ENCODE measurements around the gene AKR1C1.
"Not testable (repeated sequence)": the region's sequence is repeated elsewhere in the genome, so short reads cannot be mapped to it uniquely, and the experiment has no call there.

AKR1C1 gene

DNA sequence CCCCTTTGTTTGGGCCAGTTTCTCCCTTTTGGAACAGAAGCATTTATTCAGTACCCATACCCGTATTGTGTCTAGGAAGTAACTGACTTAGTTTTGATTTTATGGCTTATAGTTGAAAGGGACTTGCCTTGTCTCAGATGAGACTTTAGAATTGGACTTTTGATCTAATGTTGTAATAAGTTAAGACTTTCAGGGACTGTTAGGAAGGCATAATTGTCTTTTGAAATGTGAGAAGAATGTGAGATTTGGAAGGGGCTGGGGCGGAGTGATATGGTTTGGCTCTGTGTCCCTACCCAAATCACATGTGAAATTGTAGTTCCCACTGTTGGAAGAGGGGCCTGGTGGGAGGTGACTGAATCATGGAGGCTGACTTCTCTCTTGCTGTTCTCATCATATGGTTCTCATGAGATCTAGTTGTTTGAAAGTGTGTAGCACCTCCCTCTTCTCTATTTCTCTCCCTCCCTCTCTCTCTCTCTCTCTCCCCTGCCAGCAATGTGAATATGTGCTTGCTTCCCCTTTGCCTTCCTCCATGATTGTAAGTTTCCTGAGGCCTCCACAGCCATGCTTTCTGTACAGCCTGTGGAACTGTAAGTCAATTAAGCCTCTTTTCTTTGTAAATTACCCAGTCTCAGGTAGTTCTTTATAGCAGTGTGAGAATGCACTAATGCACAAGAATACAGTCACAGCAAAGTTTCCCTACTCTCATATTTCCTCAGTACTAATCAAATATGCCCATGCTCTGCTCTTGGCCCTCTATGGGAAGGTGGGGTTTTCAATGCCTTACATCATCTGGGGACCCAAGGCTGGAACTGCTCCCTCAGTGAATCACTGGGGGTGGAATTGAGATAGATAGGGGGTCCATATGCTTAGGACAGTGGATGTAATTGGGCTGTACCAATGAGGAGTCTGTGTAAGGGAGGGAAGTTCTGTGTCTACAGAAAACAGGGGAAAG, 17.2 kb upstream of the AKR1C1 start:
- no peak overlapping the region for H3K27ac ChIP-seq
- TF ChIP-seq ZFX (IDR thresholded peaks at IDR 0.05): no peak
- TF ChIP-seq, protein P1, sequence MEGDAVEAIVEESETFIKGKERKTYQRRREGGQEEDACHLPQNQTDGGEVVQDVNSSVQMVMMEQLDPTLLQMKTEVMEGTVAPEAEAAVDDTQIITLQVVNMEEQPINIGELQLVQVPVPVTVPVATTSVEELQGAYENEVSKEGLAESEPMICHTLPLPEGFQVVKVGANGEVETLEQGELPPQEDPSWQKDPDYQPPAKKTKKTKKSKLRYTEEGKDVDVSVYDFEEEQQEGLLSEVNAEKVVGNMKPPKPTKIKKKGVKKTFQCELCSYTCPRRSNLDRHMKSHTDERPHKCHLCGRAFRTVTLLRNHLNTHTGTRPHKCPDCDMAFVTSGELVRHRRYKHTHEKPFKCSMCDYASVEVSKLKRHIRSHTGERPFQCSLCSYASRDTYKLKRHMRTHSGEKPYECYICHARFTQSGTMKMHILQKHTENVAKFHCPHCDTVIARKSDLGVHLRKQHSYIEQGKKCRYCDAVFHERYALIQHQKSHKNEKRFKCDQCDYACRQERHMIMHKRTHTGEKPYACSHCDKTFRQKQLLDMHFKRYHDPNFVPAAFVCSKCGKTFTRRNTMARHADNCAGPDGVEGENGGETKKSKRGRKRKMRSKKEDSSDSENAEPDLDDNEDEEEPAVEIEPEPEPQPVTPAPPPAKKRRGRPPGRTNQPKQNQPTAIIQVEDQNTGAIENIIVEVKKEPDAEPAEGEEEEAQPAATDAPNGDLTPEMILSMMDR (conservative IDR thresholded peaks at IDR 0.05): no peak

DNA sequence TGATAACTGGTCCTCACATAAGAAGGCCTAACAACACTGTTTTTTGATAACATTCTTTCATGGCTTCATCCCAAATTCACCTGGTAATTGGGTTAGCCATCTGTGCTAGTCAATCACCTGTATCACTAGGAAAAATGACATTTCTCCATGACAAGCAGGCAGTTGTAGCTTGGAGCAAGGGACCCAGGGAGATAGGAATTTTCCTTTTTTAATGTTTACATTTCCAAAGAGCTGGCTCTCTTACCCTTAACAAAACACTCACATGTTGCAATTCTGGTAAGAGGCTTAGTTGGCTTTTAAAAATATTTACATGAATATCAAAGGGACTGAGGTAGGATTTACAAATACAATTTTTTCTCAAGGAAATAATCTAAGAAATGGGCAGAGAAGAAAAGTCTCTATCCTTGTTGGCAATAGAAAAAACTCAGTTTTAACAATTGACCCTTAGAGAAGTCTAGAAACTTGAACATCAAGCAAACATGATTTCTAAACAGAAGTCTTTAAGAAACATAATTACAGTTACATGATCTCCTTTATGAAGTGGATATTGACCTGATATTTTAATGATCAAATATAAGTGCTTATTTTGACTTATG, 16.1 kb upstream of the AKR1C1 start:
- no peak for TF ChIP-seq ZFX (IDR thresholded peaks at IDR 0.05)
- TF ChIP-seq, protein P1 (conservative IDR thresholded peaks at IDR 0.05): no peak
- no peak overlapping the region for H3K27ac ChIP-seq

DNA sequence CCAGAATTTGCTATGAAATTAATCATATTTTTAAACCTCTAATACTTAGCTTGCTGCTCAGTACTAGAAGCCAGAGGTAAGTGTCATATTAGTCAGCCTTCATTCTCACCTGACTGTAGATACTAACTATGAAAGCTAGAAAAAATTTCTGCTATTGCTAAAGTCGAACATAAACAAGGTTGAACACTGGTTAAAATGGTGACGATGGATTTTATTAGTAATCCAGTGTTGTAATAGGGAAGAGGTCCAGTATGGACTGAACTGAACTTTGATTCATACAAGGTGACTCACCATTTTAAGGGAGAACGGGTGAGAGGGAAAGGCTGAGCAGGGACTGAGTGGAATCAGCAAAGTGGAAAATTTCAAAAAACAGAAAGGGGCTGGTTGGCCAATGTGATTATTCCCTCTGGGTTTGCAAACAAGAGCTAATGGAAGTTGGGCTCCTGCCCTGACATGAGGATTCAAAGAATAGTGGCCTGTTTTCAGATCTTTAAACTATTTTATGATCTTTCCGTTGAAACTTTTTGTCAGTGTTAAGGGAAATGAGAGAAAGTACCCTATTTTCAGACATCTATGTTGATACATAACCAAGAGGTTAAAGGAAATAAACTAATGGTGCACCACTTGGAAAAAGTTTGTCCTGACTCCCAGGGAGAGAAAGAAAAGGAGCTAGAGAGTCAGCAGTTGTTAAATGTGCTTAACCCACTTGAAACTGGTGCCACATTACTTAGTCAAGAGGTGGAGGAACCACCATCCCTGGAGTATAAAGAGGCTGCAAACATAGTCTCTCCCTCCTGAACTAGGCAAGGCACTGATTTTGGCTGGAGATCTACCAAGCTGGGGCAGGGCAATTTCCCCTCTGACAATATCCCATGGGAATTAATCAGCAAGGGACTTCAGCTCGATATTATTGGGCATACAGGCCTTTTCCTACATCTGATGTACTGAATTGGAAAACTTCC, 15.3 kb upstream of the AKR1C1 start:
- H3K27ac ChIP-seq: no peak overlapping the region
- no peak for TF ChIP-seq ZFX (IDR thresholded peaks at IDR 0.05)
- TF ChIP-seq, protein P1 (conservative IDR thresholded peaks at IDR 0.05): no peak

DNA sequence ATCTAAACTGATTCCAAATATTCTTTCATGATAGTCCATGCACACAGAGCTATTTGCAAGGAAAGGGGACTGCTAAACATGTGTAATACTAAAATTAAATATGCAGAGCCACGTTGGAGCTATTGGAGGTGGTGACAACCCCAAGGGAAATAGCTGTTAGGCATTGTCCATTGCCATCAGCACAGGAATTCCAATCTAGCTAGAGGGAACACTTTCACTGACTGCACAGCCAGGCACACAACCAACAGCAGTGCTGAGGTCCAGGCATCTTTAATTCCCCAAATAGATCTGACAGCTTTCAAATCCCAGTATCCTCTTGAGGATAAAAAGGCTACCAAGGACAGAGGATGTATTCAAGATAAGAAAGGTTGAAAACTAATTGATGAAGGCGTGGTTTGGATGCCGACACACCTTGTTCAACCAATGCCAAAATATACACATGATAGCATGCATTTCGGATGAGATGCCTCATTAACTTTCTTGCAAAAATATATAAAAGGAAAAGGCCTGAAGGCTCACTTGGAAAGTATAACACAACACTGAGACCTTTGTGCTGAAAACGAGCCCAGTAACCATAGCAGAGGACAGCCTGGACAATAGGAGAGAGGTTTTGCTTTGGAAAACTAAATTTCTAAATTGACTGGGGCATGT, 11.6 kb upstream of the AKR1C1 start:
- not testable (repeated sequence) for H3K27ac ChIP-seq

DNA sequence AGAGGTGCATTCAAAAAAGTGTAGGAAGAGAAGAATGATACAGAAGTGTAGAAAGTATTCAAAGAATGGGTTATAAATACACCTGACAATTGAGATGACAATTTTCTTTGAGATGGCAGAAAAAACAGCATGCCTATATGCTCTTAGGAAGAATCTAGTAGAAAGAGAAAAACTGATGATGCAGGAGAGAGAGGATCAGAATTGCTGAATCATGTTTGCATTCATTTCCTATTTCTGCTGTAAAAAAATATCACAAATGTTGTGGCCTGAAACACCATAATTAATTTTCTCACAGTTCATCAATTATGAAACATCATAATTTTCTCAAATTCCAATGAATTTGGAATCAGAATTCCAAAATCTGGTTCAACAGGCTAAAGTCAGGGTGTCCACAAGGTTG, 9.8 kb upstream of the AKR1C1 start:
- TF ChIP-seq ZFX (IDR thresholded peaks at IDR 0.05): no peak
- TF ChIP-seq, protein P1 (conservative IDR thresholded peaks at IDR 0.05): no peak
- no peak overlapping the region for H3K27ac ChIP-seq

DNA sequence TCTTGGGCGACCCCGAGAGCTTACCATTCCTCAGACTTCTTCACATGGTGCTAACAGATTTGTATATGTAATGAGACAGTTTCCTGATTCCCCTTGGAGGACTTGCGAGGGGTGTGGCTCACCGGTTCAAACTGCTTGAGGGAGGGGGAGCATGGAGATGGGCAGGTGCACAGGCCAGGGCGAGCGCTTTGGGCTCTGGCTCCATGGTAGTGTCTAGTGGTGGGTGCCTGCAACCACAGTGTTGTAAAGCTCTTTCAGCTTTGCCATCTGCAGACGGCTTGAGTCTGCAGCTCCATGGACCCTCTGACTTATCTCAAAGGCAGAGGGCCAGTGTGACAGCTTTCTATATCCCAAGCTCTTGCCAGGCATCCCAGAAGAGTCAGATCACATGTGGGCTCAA, 7.1 kb upstream of the AKR1C1 start:
- not testable (repeated sequence) for H3K27ac ChIP-seq

DNA sequence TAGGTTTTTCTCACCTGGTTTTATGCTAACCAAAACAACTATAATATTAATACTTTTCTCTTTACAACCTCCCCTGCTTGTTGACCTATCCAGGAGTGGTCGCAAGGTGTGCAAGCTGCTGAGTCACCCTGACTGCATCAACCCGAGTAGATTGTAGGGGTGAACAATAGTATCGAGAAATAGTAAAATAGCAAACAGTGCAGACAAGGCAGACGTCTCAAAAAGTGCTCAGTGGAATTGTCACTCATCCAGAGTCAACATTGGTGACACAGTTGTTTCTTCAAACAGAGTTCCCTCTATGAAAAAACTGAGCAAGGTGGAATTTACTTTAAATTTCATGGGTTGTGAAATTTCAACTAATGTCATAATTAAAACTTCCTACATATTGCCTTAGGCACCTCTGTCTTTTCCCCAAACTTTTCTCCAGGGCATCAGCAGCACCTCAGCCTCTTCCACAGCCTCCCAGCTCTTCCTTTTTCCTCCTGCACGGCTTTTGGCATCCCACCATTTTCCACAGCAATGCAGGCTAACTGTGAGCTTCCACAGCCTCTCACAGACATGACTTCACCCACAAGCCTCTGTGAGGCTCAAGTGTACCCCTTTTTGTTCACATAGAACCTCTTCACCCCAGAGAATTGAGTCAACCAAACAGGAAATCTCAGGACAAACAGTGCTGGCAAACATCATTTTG, 6.1 kb upstream of the AKR1C1 start:
- H3K27ac ChIP-seq: not testable (repeated sequence)

DNA sequence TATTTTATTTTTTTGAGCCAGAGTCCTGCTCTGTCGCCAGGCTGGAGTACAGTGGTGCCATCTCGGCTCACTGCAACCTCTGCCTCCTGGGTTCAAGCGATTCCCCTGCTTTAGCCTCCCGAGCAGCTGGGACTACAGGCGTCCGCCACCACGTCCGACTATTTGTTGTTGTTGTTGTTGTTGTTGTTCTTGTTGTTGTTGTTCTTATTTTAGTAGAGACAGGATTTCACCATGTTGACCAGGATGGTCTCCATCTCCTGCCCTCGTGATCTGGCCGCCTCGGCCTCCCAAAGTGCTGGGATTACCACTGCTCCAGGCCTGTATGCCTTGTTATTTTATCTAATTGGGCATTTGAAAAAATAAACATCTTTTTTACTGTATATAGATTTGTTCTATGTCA, 1.7 kb upstream of the AKR1C1 start:
- H3K27ac ChIP-seq: not testable (repeated sequence)

DNA sequence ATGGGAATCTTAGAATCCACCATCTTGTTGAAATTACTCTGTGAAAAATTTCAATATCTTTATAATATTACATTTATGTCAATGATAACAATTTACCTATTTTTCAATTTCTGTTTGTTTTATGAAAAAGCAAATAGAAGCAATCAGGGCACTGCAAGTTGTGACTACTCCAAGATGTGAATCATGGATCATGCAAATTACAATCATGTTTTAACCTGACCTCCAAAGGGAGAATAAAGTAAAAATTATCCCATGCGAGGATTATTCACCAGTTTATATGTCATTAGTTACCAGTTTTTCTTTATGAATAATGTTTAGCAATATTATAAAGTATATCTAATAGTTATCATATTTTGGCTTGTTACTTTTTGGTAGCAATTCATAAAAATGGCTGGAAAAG, 907 bp upstream of the AKR1C1 start:
- not testable (repeated sequence) for H3K27ac ChIP-seq

DNA sequence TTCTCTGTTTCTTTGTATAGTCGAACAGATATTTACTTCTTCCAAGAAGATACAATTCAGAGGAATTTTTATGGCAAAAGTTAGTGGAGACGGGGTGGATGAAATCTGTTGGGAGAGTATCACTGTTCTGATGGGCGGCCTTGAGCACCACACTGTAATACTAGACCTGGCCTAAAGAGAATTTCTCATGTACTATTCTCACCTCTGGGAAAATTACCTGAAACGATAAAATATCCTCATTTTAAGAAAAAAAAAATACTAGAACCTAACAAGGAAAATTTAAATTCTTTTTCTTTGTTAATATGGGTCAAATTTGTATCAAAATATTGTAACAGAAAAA, 570 bp downstream of the AKR1C1 start:
- not testable (repeated sequence) for H3K27ac ChIP-seq

DNA sequence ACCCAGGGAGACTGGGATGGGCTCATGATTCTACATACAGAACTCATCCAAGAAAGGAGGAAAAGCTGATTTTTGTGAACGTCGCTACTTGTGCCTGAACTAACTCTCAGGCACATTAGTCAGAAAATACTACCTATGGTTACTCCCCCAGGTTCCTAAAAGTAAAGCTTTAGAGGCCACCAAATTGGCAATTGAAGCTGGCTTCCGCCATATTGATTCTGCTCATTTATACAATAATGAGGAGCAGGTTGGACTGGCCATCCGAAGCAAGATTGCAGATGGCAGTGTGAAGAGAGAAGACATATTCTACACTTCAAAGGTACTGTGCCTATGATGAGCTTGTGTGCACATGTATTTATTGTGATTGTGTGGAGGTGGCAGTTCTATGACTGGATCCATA, 2.5 kb downstream of the AKR1C1 start:
- H3K27ac ChIP-seq: not testable (repeated sequence)

DNA sequence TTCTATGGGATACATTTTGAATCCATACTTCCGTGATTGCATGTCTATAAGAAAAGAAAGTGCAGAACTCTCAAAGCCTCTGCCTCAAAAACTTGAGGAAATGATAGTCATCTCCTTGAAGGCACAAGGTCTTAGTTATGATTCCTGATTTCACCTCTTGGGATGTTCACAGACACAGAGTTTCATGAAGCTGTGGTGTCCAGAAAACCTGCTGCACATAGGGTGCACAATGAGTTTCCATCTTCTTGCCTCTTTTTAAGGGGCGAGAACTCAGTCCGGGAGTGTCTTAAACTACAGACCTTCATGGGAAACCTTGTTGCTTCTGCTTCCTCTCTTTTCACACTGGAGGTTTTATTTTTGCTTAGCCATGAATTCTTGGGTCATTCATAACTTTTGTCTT, 4.0 kb downstream of the AKR1C1 start:
- not testable (repeated sequence) for H3K27ac ChIP-seq

DNA sequence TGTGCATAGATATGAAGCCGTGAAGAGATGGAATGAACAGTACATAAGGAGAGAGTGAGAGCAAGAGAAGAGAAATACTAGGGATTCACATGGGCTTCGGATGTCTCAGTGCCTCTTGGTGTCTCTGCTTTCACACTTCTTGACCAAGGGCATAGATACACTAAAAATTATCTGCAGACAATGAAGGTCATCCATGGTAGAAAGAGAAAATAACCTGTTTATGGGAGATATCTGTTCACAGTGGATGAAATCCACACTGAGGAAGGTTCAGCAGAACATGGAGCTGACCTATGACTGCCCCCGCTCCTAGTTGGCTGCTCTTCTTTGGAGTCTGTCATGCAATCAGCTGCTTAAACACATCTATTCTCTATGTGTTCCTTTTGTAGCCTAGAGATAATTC, 6.1 kb downstream of the AKR1C1 start:
- H3K27ac ChIP-seq: not testable (repeated sequence)

DNA sequence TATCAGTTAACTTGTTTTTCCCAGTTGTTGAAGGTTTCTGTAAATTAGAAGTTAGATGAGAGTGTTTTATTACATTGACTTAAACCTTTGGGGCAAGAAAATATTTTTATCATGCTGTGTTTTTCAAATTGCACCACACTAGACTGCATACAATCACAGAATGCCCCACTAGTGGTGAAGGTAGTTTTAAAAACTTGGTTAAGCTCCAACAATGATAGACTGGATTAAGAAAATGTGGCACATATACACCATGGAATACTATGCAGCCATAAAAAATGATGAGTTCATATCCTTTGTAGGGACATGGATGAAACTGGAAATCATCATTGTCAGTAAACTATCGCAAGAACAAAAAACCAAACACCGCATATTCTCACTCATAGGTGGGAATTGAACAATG, 7.1 kb downstream of the AKR1C1 start:
- H3K27ac ChIP-seq: not testable (repeated sequence)
